ENCODE data around the gene LRRC37A.
"Not testable (repeated sequence)": the region's sequence is repeated elsewhere in the genome, so short reads cannot be mapped to it uniquely, and the experiment has no call there.

LRRC37A gene

GRCh38 chr17:46294831-46295230, at the start of gene LRRC37A:
TSS of gene LRRC37A (plus strand) at chr17:46295131. CDS start at chr17:46295134, 3 bp downstream.
- DNase-seq (ENCODE audit: low read depth) = not testable (repeated sequence)

- not testable (repeated sequence) for DNase-seq (ENCODE audit: low read depth)
Measured at GRCh38 chr17:46249153-46249552, 45.8 kb upstream of the LRRC37A start.

GRCh38 chr17:46252804-46253203, 42.1 kb upstream of the LRRC37A start:
- DNase-seq (ENCODE audit: low read depth) = not testable (repeated sequence)

GRCh38 chr17:46253722-46254121, 41.2 kb upstream of the LRRC37A start:
- DNase-seq (ENCODE audit: low read depth) = peak; percentile 77

GRCh38 chr17:46254215-46254614, 40.7 kb upstream of the LRRC37A start:
- DNase-seq (ENCODE audit: low read depth) = not testable (repeated sequence)

GRCh38 chr17:46256369-46256768, 38.6 kb upstream of the LRRC37A start:
- not testable (repeated sequence) for DNase-seq (ENCODE audit: low read depth)

- DNase-seq (ENCODE audit: low read depth) = not testable (repeated sequence)
Measured at GRCh38 chr17:46259845-46260661, 34.9 kb upstream of the LRRC37A start.

GRCh38 chr17:46262271-46262670, 32.7 kb upstream of the LRRC37A start:
- no peak for DNase-seq (ENCODE audit: low read depth)

- no peak for DNase-seq (ENCODE audit: low read depth)
Measured at GRCh38 chr17:46264456-46265198, 30.3 kb upstream of the LRRC37A start.

GRCh38 chr17:46266063-46266655, 28.8 kb upstream of the LRRC37A start:
- DNase-seq (ENCODE audit: low read depth) = not testable (repeated sequence)

- DNase-seq (ENCODE audit: low read depth) = peak; percentile 94
Measured at GRCh38 chr17:46266656-46267544, 28.0 kb upstream of the LRRC37A start.

GRCh38 chr17:46270032-46270431, 24.9 kb upstream of the LRRC37A start:
- no peak for DNase-seq (ENCODE audit: low read depth)

- DNase-seq (ENCODE audit: low read depth) = no peak
Measured at GRCh38 chr17:46273541-46274236, 21.2 kb upstream of the LRRC37A start.

- DNase-seq (ENCODE audit: low read depth) = no peak
Measured at GRCh38 chr17:46274238-46274637, 20.7 kb upstream of the LRRC37A start.

GRCh38 chr17:46276728-46277479, 18.0 kb upstream of the LRRC37A start:
- not testable (repeated sequence) for DNase-seq (ENCODE audit: low read depth)

GRCh38 chr17:46281336-46281735, 13.6 kb upstream of the LRRC37A start:
- DNase-seq (ENCODE audit: low read depth) = not testable (repeated sequence)

GRCh38 chr17:46282635-46283034, 12.3 kb upstream of the LRRC37A start:
- DNase-seq (ENCODE audit: low read depth) = not testable (repeated sequence)

- DNase-seq (ENCODE audit: low read depth) = peak; percentile 41
Measured at GRCh38 chr17:46284467-46284866, 10.5 kb upstream of the LRRC37A start.

GRCh38 chr17:46285500-46285899, 9.4 kb upstream of the LRRC37A start:
- not testable (repeated sequence) for DNase-seq (ENCODE audit: low read depth)

GRCh38 chr17:46286764-46287221, 8.1 kb upstream of the LRRC37A start:
- not testable (repeated sequence) for DNase-seq (ENCODE audit: low read depth)
